ENCODE data around the gene SNRPD1. TPM values are rescaled to one million over a fixed set of nuclear protein-coding genes. Genes with fewer than 3 reads are reported as not detected.

The SNRPD1 gene
- total and polyA plus RNA-seq, 2 of the 8 experiments (the other 6 are each of a cell fraction or from before 2014, with no cell fraction given) = 59.6 to 180 TPM

- H2BK120ac ChIP-seq (replicated peaks; ENCODE audit: low read depth, low read length) = no peak overlapping the region
- no peak overlapping the region for H4K5ac ChIP-seq (ENCODE audit: insufficient read length, low read depth, low read length)
- H2BK15ac ChIP-seq (ENCODE audit: low read length) = no peak overlapping the region
- no peak overlapping the region for H2BK12ac ChIP-seq (ENCODE audit: low read depth, low read length)
- H2AK5ac ChIP-seq (ENCODE audit: low read depth, low read length) = no peak overlapping the region
- H3K14ac ChIP-seq (ENCODE audit: insufficient read length) = no peak overlapping the region
- H3K23me2 ChIP-seq (ENCODE audit: low read depth, low read length) = peaks cover 10% of the 10 kb centered on the region
- H3K27me3 ChIP-seq (replicated peaks in 1 of 4; ENCODE audit: control insufficient read depth in 3 of 4, extremely low read depth in 1 of 4, insufficient read depth in 3 of 4, low read length in 3 of 4) = 0 out of 7 replicates have a peak, but pooled peaks cover 0 to 2% (median 0%) of the 10 kb centered on the region in 4 experiments
- H3K36me3 ChIP-seq (ENCODE audit: control insufficient read depth in 2 of 4, insufficient read depth in 4 of 4, low read length in 3 of 4) = no peaks in the 10 kb centered on the region
- H4K8ac ChIP-seq (ENCODE audit: extremely low read depth, insufficient read depth, low read length) = no peak overlapping the region
- H3K4me2 ChIP-seq (ENCODE audit: insufficient read depth in 1 of 2, low read depth in 2 of 2, low read length in 2 of 2) = no peak overlapping the region
- H4K20me1 ChIP-seq (replicated peaks in 1 of 2; ENCODE audit: control insufficient read depth in 1 of 2, insufficient read depth in 2 of 2, low read length in 2 of 2) = no peaks in the 10 kb centered on the region
- no peak overlapping the region for H3K18ac ChIP-seq (ENCODE audit: extremely low read depth, low read length)
- no peak overlapping the region for H3K27ac ChIP-seq (ENCODE audit: low read depth, low read length)
- H3K4me3 ChIP-seq (ENCODE audit: extremely low read depth in 1 of 4, insufficient read depth in 2 of 4, low read depth in 3 of 4, low read length in 4 of 4) = no peak overlapping the region
- H3K79me1 ChIP-seq (ENCODE audit: low read depth, low read length) = no peaks in the 10 kb centered on the region
- WGBS, 2 experiments (ENCODE audit: extremely low coverage in 1 of 2, insufficient coverage in 1 of 2, insufficient read length in 1 of 2, insufficient replicate concordance in 2 of 2, low coverage in 1 of 2, low lambda C conversion rate in 2 of 2, missing lambda C conversion rate in 1 of 2) = 95% methylated on average over 5 of the region's 5 CpGs; no CpG with 5 or more reads in 1 of the 2 experiments
- no peak overlapping the region for H2AFZ ChIP-seq (ENCODE audit: low read length)
- H3K9ac ChIP-seq (replicated peaks in 1 of 4; ENCODE audit: extremely low read depth in 1 of 4, low read depth in 3 of 4, low read length in 3 of 4) = no peak overlapping the region
- no peak overlapping the region for H3K56ac ChIP-seq (replicated peaks; ENCODE audit: insufficient read length, low read depth, low read length)
- no peak overlapping the region for H2BK5ac ChIP-seq (ENCODE audit: low read depth, low read length)
- peaks cover 8 to 24% of the 10 kb centered on the region in 2 experiments for H3K79me2 ChIP-seq (ENCODE audit: control insufficient read depth in 1 of 2, insufficient read depth in 2 of 2, low read length in 2 of 2)
- H2BK20ac ChIP-seq (ENCODE audit: low read length) = no peak overlapping the region
- H4K91ac ChIP-seq (replicated peaks; ENCODE audit: insufficient read length, low read length) = no peak overlapping the region
- DNase-seq (ENCODE audit: low read depth in 1 of 2, low spot score in 2 of 2) (no peak), FAIRE-seq (no peak)
- H3K9me3 ChIP-seq (ENCODE audit: insufficient read depth in 2 of 2, low read depth in 1 of 2, low read length in 1 of 2) = no peaks in the 10 kb centered on the region
- no peak overlapping the region for H3K23ac ChIP-seq (ENCODE audit: insufficient read length)
- CTCF ChIA-PET (ENCODE audit: partially characterized antibody) = interaction anchor here (1.7 kb wide), 1 partner anchor 10 kb away, joined by 10 read pairs; the partner anchor contains the start of gene SNRPD1
- POLR2A ChIA-PET (ENCODE audit: partially characterized antibody) = interaction anchor here (5.8 kb wide), 1 partner anchor 9 kb away, joined by 77 read pairs; the partner anchor contains the start of gene SNRPD1
- H3K4me1 ChIP-seq (replicated peaks in 1 of 4; ENCODE audit: control insufficient read depth in 3 of 4, insufficient read depth in 4 of 4, low read length in 3 of 4) = peaks cover 0 to 7% (median 2%) of the 10 kb centered on the region in 4 experiments; a peak in 2 of 7 replicates
- H3K4ac ChIP-seq (replicated peaks; ENCODE audit: insufficient read length, low read depth, low read length) = no peak overlapping the region
- TF ChIP-seq MAX (IDR thresholded peaks at IDR 0.05) (no peak), ATF3 (IDR thresholded peaks at IDR 0.05; ENCODE audit: insufficient read depth, low read depth, low read length) (no peak), KDM4A (IDR thresholded peaks at IDR 0.05; ENCODE audit: low read depth, low read length, severe bottlenecking) (no peak), CTCF (IDR thresholded peaks at IDR 0.05; ENCODE audit: control extremely low read depth in 1 of 3, insufficient read depth in 1 of 3, low read depth in 1 of 3, low read length in 3 of 3) (no peak), BACH1 (IDR thresholded peaks at IDR 0.05; ENCODE audit: low read length) (no peak), KDM5A (IDR thresholded peaks at IDR 0.05; ENCODE audit: low read length) (no peak), POU5F1 (IDR thresholded peaks at IDR 0.05; ENCODE audit: low read depth, low read length) (no peak), BCL11A (IDR thresholded peaks at IDR 0.05; ENCODE audit: low read depth in 2 of 2, low read length in 2 of 2) (no peak), RBBP5 (IDR thresholded peaks at IDR 0.05; ENCODE audit: borderline replicate concordance, low read depth, low read length) (no peak), PHF8 (conservative IDR thresholded peaks at IDR 0.05; ENCODE audit: low read depth, low read length) (no peak), CEBPB (IDR thresholded peaks at IDR 0.05; ENCODE audit: low read depth, low read length) (no peak), SP4 (IDR thresholded peaks at IDR 0.05; ENCODE audit: low read length) (no peak)
Measured at GRCh38 chr18:21602299-21602587, 9.9 kb upstream of the SNRPD1 start.

Measured in H1 (cell line).